ENCODE results near the gene MKNK2.

Gene MKNK2

GRCh38 chr19:2011169-2011568 is 39.9 kb downstream of the MKNK2 start:
- no peak overlapping the region for H3K27ac ChIP-seq
- H3K4me1 ChIP-seq (ENCODE audit: low read depth, poor library complexity, severe bottlenecking): no peaks in the 10 kb centered on the region
- no peaks in the 10 kb centered on the region for H3K27me3 ChIP-seq (ENCODE audit: insufficient read depth, low read depth)
- no peak overlapping the region for H3K4me2 ChIP-seq
- H3K36me3 ChIP-seq (ENCODE audit: insufficient read depth): no peaks in the 10 kb centered on the region
- no peak for TF ChIP-seq CTCF (conservative IDR thresholded peaks at IDR 0.05; ENCODE audit: low read depth, low read length)
- H3K4me3 ChIP-seq (IDR thresholded peaks at IDR 0.05; ENCODE audit: insufficient read depth, low read depth, low read length): no peak overlapping the region
- no peak overlapping the region for H3K9ac ChIP-seq
- no peak overlapping the region for H2AFZ ChIP-seq (ENCODE audit: low read depth)
- no peaks in the 10 kb centered on the region for H4K20me1 ChIP-seq (ENCODE audit: insufficient read depth)
- peaks cover 28% of the 10 kb centered on the region; the same call in 1 of the 2 replicates for H3K79me2 ChIP-seq (ENCODE audit: insufficient read depth, low read depth)

- H3K79me2 ChIP-seq (ENCODE audit: insufficient read depth, low read depth): peaks cover 28% of the 10 kb centered on the region; the same call in 1 of the 2 replicates
- no peak overlapping the region for H3K4me2 ChIP-seq
- H3K9ac ChIP-seq: no peak overlapping the region
- no peaks in the 10 kb centered on the region for H4K20me1 ChIP-seq (ENCODE audit: insufficient read depth)
- no peak overlapping the region for H3K4me3 ChIP-seq (IDR thresholded peaks at IDR 0.05; ENCODE audit: insufficient read depth, low read depth, low read length)
- H3K27ac ChIP-seq: no peak overlapping the region
- no peak overlapping the region for H2AFZ ChIP-seq (ENCODE audit: low read depth)
- no peaks in the 10 kb centered on the region for H3K27me3 ChIP-seq (ENCODE audit: insufficient read depth, low read depth)
- TF ChIP-seq CTCF (conservative IDR thresholded peaks at IDR 0.05; ENCODE audit: low read depth, low read length): no peak
- H3K36me3 ChIP-seq (ENCODE audit: insufficient read depth): no peaks in the 10 kb centered on the region
- no peaks in the 10 kb centered on the region for H3K4me1 ChIP-seq (ENCODE audit: low read depth, poor library complexity, severe bottlenecking)
Observed at GRCh38 chr19:2010135-2010668, 40.8 kb downstream of the MKNK2 start.

- Histone ChIP-seq H3K4me1 (ENCODE audit: low read depth, poor library complexity, severe bottlenecking) (no peaks in the 10 kb centered on the region), H4K20me1 (ENCODE audit: insufficient read depth) (no peaks in the 10 kb centered on the region), H2AFZ (ENCODE audit: low read depth) (no peak overlapping the region), H3K27ac (no peak overlapping the region), H3K4me2 (no peak overlapping the region), H3K27me3 (ENCODE audit: insufficient read depth, low read depth) (no peaks in the 10 kb centered on the region), H3K4me3 (IDR thresholded peaks at IDR 0.05; ENCODE audit: insufficient read depth, low read depth, low read length) (no peak overlapping the region), H3K36me3 (ENCODE audit: insufficient read depth) (no peaks in the 10 kb centered on the region), H3K79me2 (ENCODE audit: insufficient read depth, low read depth) (peaks cover 8% of the 10 kb centered on the region; the same call in 1 of the 2 replicates), H3K9ac (no peak overlapping the region)
- TF ChIP-seq CTCF (conservative IDR thresholded peaks at IDR 0.05; ENCODE audit: low read depth, low read length): no peak
Observed at GRCh38 chr19:2003874-2004273, 47.2 kb downstream of the MKNK2 start.

- Histone ChIP-seq H3K4me2 (no peak overlapping the region), H3K9ac (no peak overlapping the region), H3K79me2 (ENCODE audit: insufficient read depth, low read depth) (no peaks in the 10 kb centered on the region; the same call in 1 of the 2 replicates), H3K27ac (no peak overlapping the region), H4K20me1 (ENCODE audit: insufficient read depth) (no peaks in the 10 kb centered on the region), H2AFZ (ENCODE audit: low read depth) (no peak overlapping the region), H3K36me3 (ENCODE audit: insufficient read depth) (no peaks in the 10 kb centered on the region), H3K4me1 (ENCODE audit: low read depth, poor library complexity, severe bottlenecking) (no peaks in the 10 kb centered on the region), H3K4me3 (IDR thresholded peaks at IDR 0.05; ENCODE audit: insufficient read depth, low read depth, low read length) (no peak overlapping the region), H3K27me3 (ENCODE audit: insufficient read depth, low read depth) (no peaks in the 10 kb centered on the region)
- TF ChIP-seq CTCF (conservative IDR thresholded peaks at IDR 0.05; ENCODE audit: low read depth, low read length): no peak
Observed at GRCh38 chr19:1999856-2000515, 51.1 kb downstream of the MKNK2 start.

All from KMS-11 (cell line).